RWPE2 (cell line): ENCODE measurements around the gene HBB.

ENCODE experiments used
- ATAC-seq: fragments of 200-7000 bp; cut with Tn5 transposase; 3 replicates; pipeline ENCODE4 v1.9.1; 2021; ENCODE audit warnings: low read depth
- DNase-seq: peaks from one replicate; pipeline ENCODE4 v3.0.0-alpha.2; 2020; ENCODE audit warnings: low spot score
- H3K27ac ChIP-seq: fragments of 450-650 bp; 2 replicates; pipeline ENCODE4 v1.5.1; 2017; ENCODE audit warnings: mild to moderate bottlenecking; ENCODE audit not compliant: poor library complexity, severe bottlenecking
- H3K27me3 ChIP-seq: fragments of 250-450 bp; sonication (Bioruptor Pico); 2 replicates; pipeline ENCODE4 v1.5.1; 2021; ENCODE audit warnings: mild to moderate bottlenecking, moderate library complexity; ENCODE audit not compliant: insufficient read depth, poor library complexity, severe bottlenecking
- H3K36me3 ChIP-seq: fragments of 250-450 bp; sonication (Bioruptor Pico); 2 replicates; pipeline ENCODE4 v1.5.1; 2020; ENCODE audit warnings: low read depth, mild to moderate bottlenecking, moderate library complexity
- H3K4me1 ChIP-seq: fragments of 250-450 bp; sonication (Bioruptor Pico); 2 replicates; pipeline ENCODE4 v1.5.1; 2021; ENCODE audit warnings: mild to moderate bottlenecking, moderate library complexity; ENCODE audit not compliant: insufficient read depth, poor library complexity, severe bottlenecking
- H3K4me3 ChIP-seq: fragments of 250-450 bp; sonication (Bioruptor Pico); 2 replicates; pipeline ENCODE4 v1.5.1; 2021; ENCODE audit warnings: mild to moderate bottlenecking, moderate library complexity; ENCODE audit not compliant: severe bottlenecking
- H3K9me3 ChIP-seq: fragments of 250-450 bp; sonication (Bioruptor Pico); 2 replicates; pipeline ENCODE4 v1.5.1; 2021; ENCODE audit warnings: mild to moderate bottlenecking, moderate library complexity; ENCODE audit not compliant: severe bottlenecking
- TF ChIP-seq, protein P1 (sequence below): fragments of 450-650 bp; IDR thresholded peaks from one replicate; pipeline ENCODE4 v1.5.1; 2017; ENCODE audit warnings: mild to moderate bottlenecking, moderate library complexity; ENCODE audit not compliant: poor library complexity, severe bottlenecking

Gene HBB

GRCh38 chr11:5223146-5223545 lies 3.7 kb downstream of the HBB start:
- Histone ChIP-seq H3K4me3 (no peak overlapping the region), H3K9me3 (no peaks in the 10 kb centered on the region), H3K27me3 (no peaks in the 10 kb centered on the region), H3K36me3 (no peaks in the 10 kb centered on the region), H3K27ac (no peak overlapping the region), H3K4me1 (no peaks in the 10 kb centered on the region)
- ATAC-seq (no peak), DNase-seq (no peak)
- TF ChIP-seq, protein P1, sequence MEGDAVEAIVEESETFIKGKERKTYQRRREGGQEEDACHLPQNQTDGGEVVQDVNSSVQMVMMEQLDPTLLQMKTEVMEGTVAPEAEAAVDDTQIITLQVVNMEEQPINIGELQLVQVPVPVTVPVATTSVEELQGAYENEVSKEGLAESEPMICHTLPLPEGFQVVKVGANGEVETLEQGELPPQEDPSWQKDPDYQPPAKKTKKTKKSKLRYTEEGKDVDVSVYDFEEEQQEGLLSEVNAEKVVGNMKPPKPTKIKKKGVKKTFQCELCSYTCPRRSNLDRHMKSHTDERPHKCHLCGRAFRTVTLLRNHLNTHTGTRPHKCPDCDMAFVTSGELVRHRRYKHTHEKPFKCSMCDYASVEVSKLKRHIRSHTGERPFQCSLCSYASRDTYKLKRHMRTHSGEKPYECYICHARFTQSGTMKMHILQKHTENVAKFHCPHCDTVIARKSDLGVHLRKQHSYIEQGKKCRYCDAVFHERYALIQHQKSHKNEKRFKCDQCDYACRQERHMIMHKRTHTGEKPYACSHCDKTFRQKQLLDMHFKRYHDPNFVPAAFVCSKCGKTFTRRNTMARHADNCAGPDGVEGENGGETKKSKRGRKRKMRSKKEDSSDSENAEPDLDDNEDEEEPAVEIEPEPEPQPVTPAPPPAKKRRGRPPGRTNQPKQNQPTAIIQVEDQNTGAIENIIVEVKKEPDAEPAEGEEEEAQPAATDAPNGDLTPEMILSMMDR: no peak

DNA sequence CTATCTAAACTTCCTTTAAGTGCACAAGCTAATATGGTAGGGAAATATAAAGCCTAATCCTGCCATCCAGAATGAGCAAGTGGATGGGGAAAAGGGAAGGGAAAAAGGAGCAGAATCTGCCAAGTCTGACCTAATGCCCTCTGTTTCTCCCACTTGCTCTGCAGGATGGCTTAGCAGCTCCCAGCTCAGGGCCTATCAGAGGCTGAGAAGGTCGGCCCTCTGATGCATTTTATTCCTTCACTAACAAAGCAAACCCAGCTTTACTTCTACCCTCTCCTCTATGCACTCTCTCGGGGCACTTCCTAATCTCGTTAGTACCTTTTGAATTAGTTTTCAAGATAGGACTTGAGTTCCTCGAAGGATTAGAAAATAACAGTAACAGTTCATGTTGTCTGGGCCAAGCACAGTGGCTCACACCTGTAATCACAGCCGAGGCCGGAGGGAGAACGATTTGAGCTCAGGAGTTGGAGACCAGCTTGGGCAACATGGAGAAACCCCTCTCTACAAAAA lies 16.4 kb downstream of the HBB start:
- no peaks in the 10 kb centered on the region for H3K9me3 ChIP-seq
- no peaks in the 10 kb centered on the region for H3K27me3 ChIP-seq
- DNase-seq (no peak), ATAC-seq (no peak)
- H3K27ac ChIP-seq: no peak overlapping the region
- H3K36me3 ChIP-seq: no peaks in the 10 kb centered on the region
- H3K4me3 ChIP-seq: no peak overlapping the region
- TF ChIP-seq, protein P1: no peak
- no peaks in the 10 kb centered on the region for H3K4me1 ChIP-seq

DNA sequence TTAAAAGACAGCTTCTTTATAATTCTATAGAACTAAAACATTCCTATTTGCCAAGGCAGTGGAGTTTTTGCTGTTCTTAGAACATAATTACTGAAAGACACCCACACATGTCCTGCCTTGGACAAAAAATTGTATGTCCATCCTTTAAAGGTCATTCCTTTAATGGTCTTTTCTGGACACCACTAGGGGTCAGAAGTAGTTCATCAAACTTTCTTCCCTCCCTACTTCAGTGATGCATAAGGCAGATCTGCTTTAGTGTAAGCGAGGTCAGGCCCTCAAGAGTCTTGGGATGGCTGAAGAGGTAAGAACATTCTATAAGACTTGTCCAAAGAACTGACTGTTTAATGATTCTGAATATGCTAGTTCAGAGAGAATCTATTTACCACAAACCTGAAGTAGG lies 22.1 kb downstream of the HBB start:
- TF ChIP-seq, protein P1: peak; percentile 72
- peak; percentile 86 for ATAC-seq
- no peaks in the 10 kb centered on the region for H3K36me3 ChIP-seq
- DNase-seq: no peak
- H3K4me1 ChIP-seq: no peaks in the 10 kb centered on the region
- H3K9me3 ChIP-seq: peaks cover 2% of the 10 kb centered on the region
- no peak overlapping the region for H3K27ac ChIP-seq
- no peaks in the 10 kb centered on the region for H3K27me3 ChIP-seq
- no peak overlapping the region for H3K4me3 ChIP-seq

DNA sequence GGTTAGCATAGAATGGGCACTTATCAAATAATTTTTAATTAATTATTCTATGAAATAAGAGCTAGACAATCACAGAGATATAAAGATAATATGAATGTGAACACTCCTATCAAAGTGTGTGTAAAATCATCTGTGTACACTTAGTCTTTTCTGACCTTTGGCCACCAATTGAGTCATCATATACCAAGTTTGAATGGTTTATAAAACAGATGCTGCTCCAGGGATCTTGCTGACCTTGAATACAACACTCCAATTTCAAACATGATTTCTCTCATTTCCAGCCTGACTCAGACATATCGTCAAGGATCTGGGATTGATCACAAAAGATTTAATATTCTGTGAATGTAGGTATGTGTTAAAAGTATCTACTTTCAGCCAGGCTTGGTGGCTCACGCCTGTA lies 23.5 kb downstream of the HBB start:
- DNase-seq (no peak), ATAC-seq (no peak)
- Histone ChIP-seq H3K4me1 (no peaks in the 10 kb centered on the region), H3K27me3 (no peaks in the 10 kb centered on the region), H3K36me3 (no peaks in the 10 kb centered on the region), H3K9me3 (peaks cover 2% of the 10 kb centered on the region), H3K4me3 (no peak overlapping the region), H3K27ac (no peak overlapping the region)
- TF ChIP-seq, protein P1: no peak

DNA sequence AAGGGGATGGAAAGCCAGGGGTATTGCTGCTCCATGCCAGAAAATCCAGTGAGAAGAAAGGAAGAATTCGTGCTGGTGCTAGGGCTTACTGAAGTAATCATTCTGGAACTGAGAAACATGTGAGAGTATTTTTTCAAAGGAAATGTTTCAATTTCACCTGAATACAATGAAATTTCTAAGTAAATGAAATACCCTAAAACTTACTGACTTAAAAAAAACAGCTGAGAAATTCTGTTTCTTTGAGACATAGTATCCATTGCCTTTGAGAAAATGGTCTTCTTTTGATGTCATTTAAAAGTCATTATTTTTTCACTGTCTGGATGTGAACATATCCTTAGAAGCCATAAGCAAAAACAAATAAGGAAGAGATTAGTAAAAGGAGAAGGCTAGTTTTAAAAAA lies 26.3 kb downstream of the HBB start, which contains the start of gene OR51V1:
OR51V1 (minus strand) TSS at position 101 of the 400 bp plus-strand sequence; CDS start at position 101, 0 bp downstream.
- Histone ChIP-seq H3K4me3 (no peak within 1 kb of the TSS), H3K27me3 (no peaks in the 10 kb centered on the region), H3K36me3 (no peaks in the 10 kb centered on the region), H3K4me1 (no peaks in the 10 kb centered on the region), H3K27ac (no peak within 1 kb of the TSS), H3K9me3 (peaks cover 2% of the 10 kb centered on the region)
- no peak for DNase-seq
- no peak for ATAC-seq
- TF ChIP-seq, protein P1: no peak
